Fibroblast of lung (primary cell): ENCODE data around the gene ITPK1. TPM values are rescaled to one million over a fixed set of nuclear protein-coding genes. Genes with fewer than 3 reads are reported as not detected.

Experiments
- DNase-seq, 2 donors: peaks; one replicate each; pipeline versions ENCODE4 v3.0.0 to v3.0.0-alpha.2; 2010; ENCODE audit warnings: low read depth in 2 of 2
- H2AFZ ChIP-seq: 2 replicates; pipeline ENCODE4 v1.5.1; 2012; ENCODE audit warnings: low read length, control low read depth, inconsistent platforms
- H3K27ac ChIP-seq: 2 replicates; pipeline ENCODE4 v1.5.1; 2011; ENCODE audit warnings: low read length, control low read depth; ENCODE audit not compliant: insufficient read depth
- H3K27me3 ChIP-seq: 2 replicates; pipeline ENCODE4 v1.5.1; 2011; ENCODE audit warnings: mild to moderate bottlenecking, low read length; ENCODE audit not compliant: control insufficient read depth, insufficient read depth
- H3K36me3 ChIP-seq: 2 replicates; pipeline ENCODE4 v1.5.1; 2011; ENCODE audit warnings: low read length; ENCODE audit not compliant: control insufficient read depth, insufficient read depth
- H3K4me1 ChIP-seq: 2 replicates; pipeline ENCODE4 v1.5.1; 2011; ENCODE audit warnings: low read length; ENCODE audit not compliant: control insufficient read depth, insufficient read depth; ENCODE audit errors: extremely low read depth
- H3K4me2 ChIP-seq: 2 replicates; pipeline ENCODE4 v1.5.1; 2011; ENCODE audit warnings: low read length, control low read depth; ENCODE audit not compliant: insufficient read depth; ENCODE audit errors: extremely low read depth
- H3K4me3 ChIP-seq, 4 experiments: fragments of 200-600 bp in 1 of 4; sonication (generic) in 1 of 4; replicated peaks in 1 of 4; 2 replicates each; pipeline ENCODE4 v1.5.1; 2011 to 2016; ENCODE audit warnings: low read length in 4 of 4, low read depth in 3 of 4, mild to moderate bottlenecking in 3 of 4, control low read depth in 2 of 4, inconsistent platforms in 1 of 4, mixed read lengths in 1 of 4; ENCODE audit not compliant: insufficient read depth in 1 of 4; ENCODE audit errors: control extremely low read depth in 1 of 4
- H3K79me2 ChIP-seq: 2 replicates; pipeline ENCODE4 v1.5.1; 2012; ENCODE audit warnings: mild to moderate bottlenecking, low read length, inconsistent platforms; ENCODE audit not compliant: control insufficient read depth, insufficient read depth
- H3K9ac ChIP-seq: 2 replicates; pipeline ENCODE4 v1.5.1; 2011; ENCODE audit warnings: mild to moderate bottlenecking, low read length, control low read depth; ENCODE audit not compliant: insufficient read depth
- H3K9me3 ChIP-seq: 2 replicates; pipeline ENCODE4 v1.5.1; 2012; ENCODE audit warnings: low read depth, low read length; ENCODE audit not compliant: control insufficient read depth, insufficient read depth
- H4K20me1 ChIP-seq: 2 replicates; pipeline ENCODE4 v1.5.1; 2011; ENCODE audit warnings: low read length; ENCODE audit not compliant: control insufficient read depth, insufficient read depth; ENCODE audit errors: extremely low read depth
- EZH2 ChIP-seq: IDR thresholded peaks from 2 replicates; pipeline ENCODE4 v1.5.1; 2012; ENCODE audit warnings: low read length, control low read depth, mild to moderate bottlenecking; ENCODE audit errors: missing control alignments
- polyA plus RNA-seq, 2 donors: library from polyadenylated mRNA; depleted of rRNA in 1 of 2; stranded (reverse) in 1 of 2; unstranded in 1 of 2; fragments of >200 nt; gene quantifications; 2 replicates each; pipeline ENCODE4 v1.2.1, GENCODE V29; 2011 to 2012; ENCODE audit warnings: missing spikeins in 1 of 2
- total RNA-seq: library from RNA; depleted of rRNA; stranded (reverse); fragments of >200 nt; gene quantifications from 2 replicates; pipeline ENCODE4 v1.2.1, GENCODE V29; 2014
- TF ChIP-seq, protein P1 (sequence below), 2 donors: IDR thresholded peaks in 1 of 2; conservative IDR thresholded peaks in 1 of 2; 1 replicate in 1 of 2; 2 replicates in 1 of 2; pipeline ENCODE4 v1.5.1; 2011 to 2012; ENCODE audit warnings: low read length in 2 of 2, control low read depth in 1 of 2, inconsistent platforms in 1 of 2, low read depth in 1 of 2, mild to moderate bottlenecking in 1 of 2

ITPK1 gene
- total and polyA plus RNA-seq, 2 donors (not counting 1 experiment from before 2014, with no cell fraction given): 9.2 to 23.1 TPM

DNA sequence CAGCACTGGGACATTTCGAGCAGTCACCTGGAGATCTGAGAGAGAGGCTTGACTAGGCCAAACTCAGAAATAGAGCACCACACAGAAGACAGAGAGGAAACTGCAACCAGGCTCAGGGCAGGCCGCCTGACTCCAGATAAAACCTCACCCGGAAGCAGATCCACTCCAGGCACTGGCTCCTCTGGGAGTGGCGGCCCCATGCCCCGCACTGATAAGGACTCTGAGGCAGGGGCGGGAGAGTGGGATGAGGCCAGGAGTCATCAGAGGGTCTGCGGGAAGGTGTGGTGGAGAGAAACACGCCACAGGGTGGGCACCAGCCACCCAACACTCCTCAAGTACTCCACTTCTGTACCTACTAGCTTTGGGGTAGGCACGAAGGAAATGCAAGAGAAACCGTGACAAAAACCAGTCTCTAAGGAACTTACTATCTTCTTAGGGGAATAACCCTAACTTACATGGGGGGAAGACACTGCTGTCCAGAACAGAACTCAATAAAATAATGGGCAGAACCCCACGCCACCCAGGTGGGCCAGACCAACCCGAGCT is 121.5 kb downstream of the ITPK1 start:
- no peak for TF ChIP-seq EZH2
- TF ChIP-seq, protein P1, sequence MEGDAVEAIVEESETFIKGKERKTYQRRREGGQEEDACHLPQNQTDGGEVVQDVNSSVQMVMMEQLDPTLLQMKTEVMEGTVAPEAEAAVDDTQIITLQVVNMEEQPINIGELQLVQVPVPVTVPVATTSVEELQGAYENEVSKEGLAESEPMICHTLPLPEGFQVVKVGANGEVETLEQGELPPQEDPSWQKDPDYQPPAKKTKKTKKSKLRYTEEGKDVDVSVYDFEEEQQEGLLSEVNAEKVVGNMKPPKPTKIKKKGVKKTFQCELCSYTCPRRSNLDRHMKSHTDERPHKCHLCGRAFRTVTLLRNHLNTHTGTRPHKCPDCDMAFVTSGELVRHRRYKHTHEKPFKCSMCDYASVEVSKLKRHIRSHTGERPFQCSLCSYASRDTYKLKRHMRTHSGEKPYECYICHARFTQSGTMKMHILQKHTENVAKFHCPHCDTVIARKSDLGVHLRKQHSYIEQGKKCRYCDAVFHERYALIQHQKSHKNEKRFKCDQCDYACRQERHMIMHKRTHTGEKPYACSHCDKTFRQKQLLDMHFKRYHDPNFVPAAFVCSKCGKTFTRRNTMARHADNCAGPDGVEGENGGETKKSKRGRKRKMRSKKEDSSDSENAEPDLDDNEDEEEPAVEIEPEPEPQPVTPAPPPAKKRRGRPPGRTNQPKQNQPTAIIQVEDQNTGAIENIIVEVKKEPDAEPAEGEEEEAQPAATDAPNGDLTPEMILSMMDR (conservative IDR thresholded peaks at IDR 0.05 in 1 of 2, IDR thresholded peaks at IDR 0.05 in 1 of 2; ENCODE audit: low read depth in 1 of 2, low read length in 2 of 2): no peak
- H3K36me3 ChIP-seq: no peaks in the 10 kb centered on the region
- no peaks in the 10 kb centered on the region for H4K20me1 ChIP-seq
- no peak overlapping the region for H3K4me2 ChIP-seq
- no peaks in the 10 kb centered on the region for H3K27me3 ChIP-seq
- H3K4me1 ChIP-seq: no peaks in the 10 kb centered on the region
- H3K79me2 ChIP-seq: no peaks in the 10 kb centered on the region
- no peaks in the 10 kb centered on the region for H3K9me3 ChIP-seq
- H3K27ac ChIP-seq: no peak overlapping the region
- DNase-seq: no peak
- H2AFZ ChIP-seq: no peak overlapping the region
- no peak overlapping the region for H3K4me3 ChIP-seq
- no peak overlapping the region for H3K9ac ChIP-seq

DNA sequence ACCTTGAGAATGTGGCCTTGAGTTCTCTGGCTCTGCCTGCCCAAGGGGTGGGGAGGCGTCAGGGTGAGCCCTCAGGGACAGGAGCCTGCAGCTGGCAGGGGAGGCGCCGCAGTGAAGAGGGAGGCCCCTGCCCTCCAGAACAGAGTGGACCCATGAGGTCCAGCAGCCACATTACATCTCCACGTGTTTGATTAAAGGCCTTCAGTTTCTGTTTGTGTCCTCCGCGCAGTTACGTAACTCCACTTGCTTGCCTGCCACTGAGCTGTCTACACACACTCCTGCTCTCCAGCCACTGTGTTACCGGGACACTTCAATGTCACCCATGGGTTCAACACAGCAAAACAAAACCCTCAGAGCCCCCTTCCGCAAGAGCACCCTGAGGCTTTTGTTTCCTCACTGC is 122.4 kb downstream of the ITPK1 start:
- Histone ChIP-seq H3K9ac (no peak overlapping the region), H2AFZ (no peak overlapping the region), H3K27me3 (no peaks in the 10 kb centered on the region), H4K20me1 (no peaks in the 10 kb centered on the region), H3K4me2 (no peak overlapping the region), H3K79me2 (no peaks in the 10 kb centered on the region), H3K4me3 (no peak overlapping the region), H3K9me3 (no peaks in the 10 kb centered on the region), H3K36me3 (no peaks in the 10 kb centered on the region), H3K27ac (no peak overlapping the region), H3K4me1 (no peaks in the 10 kb centered on the region)
- DNase-seq: no peak
- TF ChIP-seq, protein P1 (conservative IDR thresholded peaks at IDR 0.05 in 1 of 2, IDR thresholded peaks at IDR 0.05 in 1 of 2; ENCODE audit: low read depth in 1 of 2, low read length in 2 of 2): no peak
- TF ChIP-seq EZH2: no peak

DNA sequence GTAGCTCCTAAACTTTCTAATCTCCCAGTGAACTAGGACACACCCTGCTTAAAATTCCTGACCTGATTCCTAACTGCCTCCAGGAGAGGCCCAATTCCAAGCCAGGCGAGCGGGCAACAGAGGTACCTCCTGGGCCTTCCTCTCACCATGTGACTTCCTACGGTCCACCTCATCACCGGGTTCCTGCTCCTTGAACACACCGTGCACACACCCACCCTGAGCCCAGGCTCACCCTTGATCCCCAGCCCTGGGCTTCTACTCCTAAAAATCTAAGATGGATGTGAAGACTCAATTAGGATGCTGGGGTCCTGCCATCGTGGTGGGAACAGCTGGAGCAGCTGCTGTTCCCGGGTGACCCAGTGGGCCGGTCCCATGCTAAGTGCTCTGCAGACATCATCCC is 124.2 kb downstream of the ITPK1 start:
- no peaks in the 10 kb centered on the region for H3K4me1 ChIP-seq
- TF ChIP-seq, protein P1 (conservative IDR thresholded peaks at IDR 0.05 in 1 of 2, IDR thresholded peaks at IDR 0.05 in 1 of 2; ENCODE audit: low read depth in 1 of 2, low read length in 2 of 2): no peak
- TF ChIP-seq EZH2: no peak
- no peak overlapping the region for H3K4me2 ChIP-seq
- no peaks in the 10 kb centered on the region for H3K9me3 ChIP-seq
- no peaks in the 10 kb centered on the region for H3K36me3 ChIP-seq
- no peak overlapping the region for H2AFZ ChIP-seq
- H3K4me3 ChIP-seq: no peak overlapping the region
- H3K27ac ChIP-seq: no peak overlapping the region
- no peak overlapping the region for H3K9ac ChIP-seq
- no peaks in the 10 kb centered on the region for H4K20me1 ChIP-seq
- no peaks in the 10 kb centered on the region for H3K79me2 ChIP-seq
- no peak for DNase-seq
- H3K27me3 ChIP-seq: no peaks in the 10 kb centered on the region
